GM19372 (cell line): Measurements from ENCODE around the gene GLB1L2.
"Not testable (repeated sequence)": the region's sequence is repeated elsewhere in the genome, so short reads cannot be mapped to it uniquely, and the experiment has no call there.

Source experiments
- ATAC-seq: cut with Tn5 transposase; IDR thresholded peaks from one replicate; pipeline ENCODE4 v1.9.1; 2021; ENCODE audit warnings: mild to moderate bottlenecking, low read depth, moderate library complexity; ENCODE audit not compliant: unreplicated experiment

The GLB1L2 gene, protein sequence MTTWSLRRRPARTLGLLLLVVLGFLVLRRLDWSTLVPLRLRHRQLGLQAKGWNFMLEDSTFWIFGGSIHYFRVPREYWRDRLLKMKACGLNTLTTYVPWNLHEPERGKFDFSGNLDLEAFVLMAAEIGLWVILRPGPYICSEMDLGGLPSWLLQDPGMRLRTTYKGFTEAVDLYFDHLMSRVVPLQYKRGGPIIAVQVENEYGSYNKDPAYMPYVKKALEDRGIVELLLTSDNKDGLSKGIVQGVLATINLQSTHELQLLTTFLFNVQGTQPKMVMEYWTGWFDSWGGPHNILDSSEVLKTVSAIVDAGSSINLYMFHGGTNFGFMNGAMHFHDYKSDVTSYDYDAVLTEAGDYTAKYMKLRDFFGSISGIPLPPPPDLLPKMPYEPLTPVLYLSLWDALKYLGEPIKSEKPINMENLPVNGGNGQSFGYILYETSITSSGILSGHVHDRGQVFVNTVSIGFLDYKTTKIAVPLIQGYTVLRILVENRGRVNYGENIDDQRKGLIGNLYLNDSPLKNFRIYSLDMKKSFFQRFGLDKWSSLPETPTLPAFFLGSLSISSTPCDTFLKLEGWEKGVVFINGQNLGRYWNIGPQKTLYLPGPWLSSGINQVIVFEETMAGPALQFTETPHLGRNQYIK

DNA sequence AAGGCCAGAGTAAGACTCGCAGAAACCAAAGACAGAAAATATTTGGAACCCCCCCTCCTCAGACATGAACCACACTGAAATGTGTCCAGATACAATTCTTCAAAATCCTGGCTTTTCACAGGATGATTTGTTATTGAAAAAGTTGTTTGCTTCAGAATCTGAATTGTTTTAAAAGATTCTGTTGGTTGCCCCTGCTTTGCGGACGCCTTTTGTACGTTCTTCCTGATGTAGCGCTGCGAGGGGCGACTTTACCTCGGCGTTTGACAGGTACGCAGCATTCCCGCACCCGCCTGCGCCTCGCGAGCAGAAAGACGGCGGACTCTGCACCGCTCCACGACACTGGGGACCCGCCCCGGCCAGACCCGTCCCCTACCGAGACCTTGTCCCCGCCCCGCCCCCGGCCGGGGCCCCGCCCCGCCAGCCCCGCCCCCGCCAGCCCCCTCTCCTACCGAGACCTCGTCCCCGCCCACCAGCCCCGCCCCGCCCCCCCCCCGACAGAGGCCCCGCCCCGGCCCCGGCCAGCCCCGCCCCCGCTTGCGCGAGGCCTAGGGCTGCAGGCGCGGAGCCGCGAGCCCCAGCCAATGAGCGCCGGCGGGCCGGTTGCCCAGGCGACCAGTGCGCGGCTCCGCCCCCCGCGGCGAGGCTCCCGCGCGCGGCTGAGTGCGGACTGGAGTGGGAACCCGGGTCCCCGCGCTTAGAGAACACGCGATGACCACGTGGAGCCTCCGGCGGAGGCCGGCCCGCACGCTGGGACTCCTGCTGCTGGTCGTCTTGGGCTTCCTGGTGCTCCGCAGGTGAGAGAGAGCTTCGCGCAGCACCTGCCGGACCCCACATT, at the start of gene GLB1L2:
Gene GLB1L2 (plus strand): TSS at position 635 of the 835 bp plus-strand sequence. CDS start 74 bp downstream, at position 709.
- ATAC-seq = peak; percentile 76

DNA sequence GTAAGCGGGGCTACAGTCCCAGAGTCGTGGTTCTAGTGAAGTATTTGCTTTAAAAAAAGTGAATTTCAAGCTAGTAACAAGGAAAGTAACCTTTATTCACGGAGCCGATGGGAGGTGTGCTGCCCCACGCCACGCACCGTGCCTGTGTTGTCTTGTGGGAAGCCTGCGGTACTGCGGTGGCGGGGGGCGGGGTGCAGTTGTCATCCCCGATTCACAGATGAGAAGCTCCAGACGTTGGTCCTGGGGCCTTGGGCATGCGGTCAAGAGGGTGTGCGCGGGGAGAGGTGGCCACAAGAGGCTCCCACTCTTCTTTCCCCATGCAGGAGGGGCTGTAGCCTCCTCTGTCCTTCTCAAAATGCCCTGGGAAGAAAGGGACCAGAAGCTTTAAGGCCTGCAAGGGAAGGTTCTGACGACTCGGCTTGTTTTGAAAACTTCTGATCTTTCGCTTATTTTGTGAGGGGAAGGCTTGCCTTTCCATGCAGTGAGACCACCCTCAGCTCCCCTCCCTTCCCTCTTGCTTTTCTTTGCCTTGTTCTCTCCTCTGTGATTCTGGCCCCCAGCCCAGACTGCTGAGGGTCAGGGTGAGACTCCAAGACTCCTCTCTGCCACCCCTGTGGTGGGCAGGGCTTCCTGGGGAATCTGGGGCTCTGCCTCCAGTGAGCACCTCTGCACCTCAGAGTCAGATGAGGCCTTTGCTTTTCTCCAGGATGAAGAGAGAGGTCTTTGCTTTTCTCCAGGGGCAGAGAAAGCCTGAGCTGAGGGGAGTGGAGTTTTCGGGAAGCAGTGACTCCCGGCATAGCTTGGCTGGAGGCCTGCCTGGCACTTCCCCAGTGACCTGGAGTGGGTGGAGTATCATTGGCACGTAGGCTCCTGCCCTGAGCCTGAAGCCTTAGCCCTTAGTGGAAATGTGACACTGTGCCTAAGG, 49.4 kb upstream of the GLB1L2 start:
- no peak for ATAC-seq

DNA sequence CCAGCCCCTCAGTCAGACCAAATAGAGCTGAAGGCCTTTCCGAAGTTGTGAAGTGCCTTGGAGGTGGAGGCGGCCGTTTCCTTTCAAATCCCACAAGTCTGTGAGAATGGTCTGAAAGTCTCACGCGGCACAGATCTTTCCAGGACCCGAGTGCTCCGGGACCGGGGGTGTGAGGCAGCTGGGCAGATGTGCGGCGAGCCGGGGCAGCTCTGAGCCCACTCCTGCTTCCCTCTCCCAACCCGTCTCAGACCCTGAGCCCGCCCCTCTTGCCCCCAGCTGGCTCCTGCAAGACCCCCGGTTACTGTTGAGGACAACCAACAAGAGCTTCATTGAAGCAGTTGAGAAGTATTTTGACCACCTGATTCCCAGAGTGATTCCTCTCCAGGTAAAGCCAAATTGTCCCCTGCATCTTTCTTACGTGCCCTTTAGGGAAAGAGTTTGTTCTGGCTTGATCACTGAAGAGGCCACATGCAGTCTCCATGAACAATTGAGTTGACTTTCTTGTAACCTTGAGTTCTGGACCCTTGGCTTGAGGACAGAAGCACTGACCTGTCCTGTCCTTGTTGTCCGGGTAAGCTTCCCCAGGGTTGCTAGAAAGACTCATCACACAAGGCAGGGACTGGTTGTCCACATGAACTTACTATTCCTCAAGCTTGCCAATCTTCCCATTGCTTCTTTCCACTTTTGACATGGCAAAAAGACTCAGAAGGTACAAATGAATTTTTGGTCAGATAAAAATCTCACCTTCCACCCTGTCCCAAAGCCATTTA, 48.1 kb upstream of the GLB1L2 start:
- ATAC-seq = no peak

DNA sequence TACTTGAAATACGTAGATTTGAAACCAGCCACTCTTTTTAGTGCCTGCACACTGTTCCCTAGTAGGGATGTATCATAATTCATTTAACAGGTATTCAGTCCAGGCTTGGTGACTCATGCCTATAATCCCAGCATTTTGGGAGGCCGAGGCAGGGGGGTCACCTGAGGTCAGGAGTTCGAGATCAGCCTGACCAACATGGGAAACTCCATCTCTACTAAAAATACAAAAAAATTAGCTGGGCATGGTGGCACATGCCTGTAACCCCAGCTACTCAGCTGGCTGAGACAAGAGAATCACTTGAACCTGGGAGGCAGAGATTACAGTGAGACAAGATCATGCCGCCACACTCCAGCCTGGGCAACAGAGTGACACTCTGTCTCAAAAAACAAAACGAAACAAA, 47.4 kb upstream of the GLB1L2 start:
- not testable (repeated sequence) for ATAC-seq

DNA sequence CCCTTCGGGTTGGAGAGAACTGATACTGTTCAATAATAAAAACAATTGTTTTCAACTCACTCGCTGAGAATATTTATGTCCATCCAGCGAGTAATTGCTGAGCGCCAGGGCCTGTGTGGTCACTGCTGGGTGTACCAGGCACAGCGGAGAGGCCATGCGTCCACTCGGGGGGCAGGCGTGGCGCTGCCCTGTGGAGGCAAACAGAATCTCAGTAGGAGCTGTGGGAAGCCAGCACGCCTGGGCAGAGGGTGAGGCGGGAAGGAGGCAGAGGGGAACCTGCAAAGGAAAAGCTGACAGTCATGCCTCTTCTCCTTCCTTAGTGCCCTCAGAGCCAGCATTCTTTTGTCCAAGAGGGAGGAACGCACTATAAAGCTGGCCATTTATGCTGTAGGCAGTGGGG, 44.2 kb upstream of the GLB1L2 start:
- no peak for ATAC-seq

DNA sequence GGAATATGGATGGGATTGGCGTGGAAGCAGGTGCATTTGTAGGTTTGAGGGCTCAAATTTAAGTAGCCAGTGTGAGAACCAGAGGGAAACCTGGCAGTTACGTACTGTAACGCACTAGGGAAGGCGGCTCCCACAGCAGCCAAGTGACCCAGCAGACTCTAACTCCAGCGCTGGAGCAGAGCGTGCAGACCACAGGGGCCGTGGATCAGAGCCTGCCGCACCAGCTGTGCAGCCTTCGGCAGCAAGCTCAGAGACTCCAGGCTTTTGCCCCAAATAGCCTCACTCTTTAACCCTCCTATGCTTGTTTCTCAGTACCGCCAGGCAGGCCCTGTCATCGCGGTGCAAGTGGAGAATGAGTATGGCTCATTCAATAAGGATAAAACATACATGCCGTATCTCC, 43.3 kb upstream of the GLB1L2 start:
- no peak for ATAC-seq

DNA sequence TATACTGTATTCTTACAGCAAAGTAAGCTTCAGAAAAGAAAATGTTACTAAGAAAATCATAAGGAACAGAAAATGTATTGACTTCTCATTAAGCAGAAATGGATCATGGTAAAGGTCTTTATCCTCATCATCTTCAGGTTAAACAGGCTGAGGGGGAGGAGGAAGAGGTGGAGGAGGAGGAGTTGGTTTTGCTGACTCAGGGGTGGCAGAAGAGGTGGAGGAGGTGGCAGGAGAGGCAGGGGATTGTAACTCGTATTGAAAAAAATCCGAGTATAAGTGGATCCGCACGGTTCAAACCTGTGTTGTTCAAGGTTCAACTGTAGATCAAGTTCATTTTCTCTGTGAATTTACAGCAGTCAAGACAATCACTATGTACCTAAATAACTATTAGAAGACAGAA, 42.6 kb upstream of the GLB1L2 start:
- no peak for ATAC-seq

DNA sequence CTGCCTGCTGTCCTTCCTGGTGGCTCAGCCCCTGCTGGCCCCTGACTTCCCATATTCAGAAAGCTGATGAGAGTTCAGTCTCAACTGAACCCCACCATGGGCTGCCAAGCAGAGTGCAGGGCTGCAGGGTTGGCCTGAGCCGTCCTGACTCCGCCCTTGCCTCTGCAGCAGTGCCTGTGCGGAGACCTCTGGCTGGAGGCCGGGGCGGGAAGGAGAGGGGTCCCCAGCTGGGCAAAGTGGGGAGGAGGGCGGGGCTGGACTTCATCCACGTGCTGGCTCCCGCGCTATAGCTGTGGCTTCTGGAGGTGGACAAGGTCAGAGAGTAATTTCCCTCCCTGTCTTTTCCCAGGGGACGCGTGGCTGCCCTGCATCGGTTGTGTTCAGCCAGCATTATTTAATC, 42.0 kb upstream of the GLB1L2 start:
- no peak for ATAC-seq

DNA sequence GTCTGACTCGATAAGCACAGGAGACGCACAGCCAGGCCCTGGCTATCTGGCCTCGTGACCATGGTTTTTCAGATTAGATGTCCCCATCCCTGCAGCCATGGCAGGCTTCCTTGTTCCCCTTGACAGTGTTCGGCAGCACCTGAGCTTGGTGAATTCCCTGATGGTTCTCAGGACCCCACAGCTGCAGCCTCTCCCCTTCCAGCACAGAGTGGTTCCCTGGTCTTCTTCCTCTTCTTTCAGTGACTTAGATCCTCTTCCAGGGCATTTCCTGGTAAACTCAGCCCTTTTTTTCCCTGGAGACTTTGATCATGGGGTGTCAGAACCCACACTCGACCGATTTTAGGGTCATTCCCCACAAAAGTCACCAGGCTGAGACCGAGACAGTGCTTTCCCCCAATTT, 41.1 kb upstream of the GLB1L2 start:
- ATAC-seq = no peak

DNA sequence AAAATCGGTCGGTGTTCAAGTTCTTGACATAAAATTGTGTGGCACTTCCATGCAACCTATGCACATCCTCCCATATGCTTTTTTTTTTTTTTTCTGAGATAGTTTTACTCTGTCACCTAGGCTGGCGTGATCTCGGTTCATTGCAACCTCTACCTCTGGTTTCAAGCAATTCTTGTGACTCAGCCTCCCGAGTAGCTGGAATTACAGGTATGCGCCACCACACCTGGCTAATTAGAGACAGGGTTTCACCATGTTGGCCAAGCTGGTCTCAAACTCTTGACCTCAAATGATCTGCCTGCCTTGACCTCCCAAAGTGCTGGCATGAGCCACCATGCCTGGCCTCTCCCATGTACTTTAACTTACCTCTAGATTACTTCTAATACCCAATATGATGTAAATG, 40.6 kb upstream of the GLB1L2 start:
- ATAC-seq = no peak

DNA sequence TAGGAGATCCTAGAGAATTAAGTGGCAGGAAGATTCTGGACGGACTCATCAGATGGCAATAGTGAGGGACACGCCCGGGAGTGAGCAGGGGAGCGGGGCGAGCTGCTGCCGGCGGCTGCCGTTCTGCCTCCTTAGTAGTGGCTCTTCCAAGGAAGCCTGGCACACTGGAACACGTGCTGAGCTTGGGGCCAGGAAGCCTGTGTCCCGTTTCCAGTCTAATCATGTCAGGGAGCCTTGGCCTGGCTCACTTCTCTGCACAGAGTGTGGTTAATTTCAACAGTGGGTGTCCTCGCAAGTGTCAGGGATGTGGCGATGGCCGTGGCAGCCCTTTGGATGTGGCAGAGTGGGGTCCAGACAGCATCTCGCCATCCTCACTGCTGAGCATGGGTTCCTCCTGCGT, 39.1 kb upstream of the GLB1L2 start:
- no peak for ATAC-seq

DNA sequence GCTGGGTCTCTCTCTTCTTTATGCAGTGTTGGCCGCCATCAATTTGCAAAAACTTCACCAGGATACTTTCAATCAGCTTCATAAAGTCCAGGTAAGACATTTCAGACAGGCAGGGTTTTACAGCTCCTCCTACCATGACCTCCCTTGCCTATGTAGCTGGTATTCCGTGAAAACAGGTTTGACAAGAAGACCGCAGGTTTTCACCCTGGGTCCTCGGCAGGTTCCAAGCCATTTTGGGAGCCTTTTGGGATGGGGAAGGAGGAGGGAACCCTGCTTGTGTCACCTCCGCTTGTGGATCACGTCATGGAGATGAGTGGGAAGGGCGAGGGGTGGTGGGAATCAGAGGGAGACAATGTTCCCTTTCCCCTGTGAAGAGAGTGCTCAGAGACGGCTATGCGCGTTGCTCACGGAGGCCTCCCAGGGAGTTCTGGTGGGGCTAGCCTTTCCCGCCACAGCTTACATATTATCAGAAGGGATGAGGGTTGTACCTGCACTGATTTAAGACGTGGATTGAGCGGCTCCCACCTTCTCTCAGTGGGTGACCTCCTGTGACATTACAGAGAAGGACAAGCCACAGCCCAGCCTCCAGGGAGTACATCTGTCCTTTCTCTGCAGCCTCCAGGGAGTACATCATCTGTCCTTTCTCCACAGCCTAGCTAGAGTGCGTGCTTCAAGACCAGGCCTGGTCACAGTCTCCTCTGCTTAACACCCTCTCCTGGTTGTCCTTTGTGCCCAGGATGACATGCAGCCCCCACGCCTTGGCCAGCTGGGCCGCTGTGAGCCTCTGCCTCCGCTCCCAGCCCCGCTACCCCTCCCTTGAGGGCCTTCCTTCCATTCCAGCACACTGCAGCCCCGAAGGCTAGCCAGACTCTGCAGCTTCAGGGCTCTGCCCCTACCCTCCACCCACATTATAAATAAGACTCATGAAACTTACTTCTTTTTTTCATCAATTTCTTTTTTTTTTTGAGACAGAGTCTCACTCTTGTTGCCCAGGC, 38.4 kb upstream of the GLB1L2 start:
- ATAC-seq = no peak

DNA sequence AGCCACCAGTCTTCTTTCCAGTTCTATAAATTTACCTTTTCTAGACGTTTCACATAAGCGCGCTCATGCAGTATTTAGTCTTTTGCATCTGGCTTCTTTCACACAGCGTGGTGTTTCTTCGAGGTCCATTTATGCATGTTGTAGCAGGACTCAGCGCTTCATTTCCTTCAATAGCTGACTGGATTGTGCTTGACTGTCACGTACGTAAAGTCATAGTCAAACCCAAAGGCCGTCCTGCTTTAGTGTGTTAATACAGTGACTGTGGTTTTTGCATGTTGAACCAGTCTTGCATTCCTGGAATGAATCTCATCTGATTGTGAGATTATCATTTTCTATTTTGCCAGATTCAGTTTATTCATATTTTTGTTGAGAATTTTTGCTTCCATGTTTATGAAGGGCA, 37.1 kb upstream of the GLB1L2 start:
- ATAC-seq = no peak

DNA sequence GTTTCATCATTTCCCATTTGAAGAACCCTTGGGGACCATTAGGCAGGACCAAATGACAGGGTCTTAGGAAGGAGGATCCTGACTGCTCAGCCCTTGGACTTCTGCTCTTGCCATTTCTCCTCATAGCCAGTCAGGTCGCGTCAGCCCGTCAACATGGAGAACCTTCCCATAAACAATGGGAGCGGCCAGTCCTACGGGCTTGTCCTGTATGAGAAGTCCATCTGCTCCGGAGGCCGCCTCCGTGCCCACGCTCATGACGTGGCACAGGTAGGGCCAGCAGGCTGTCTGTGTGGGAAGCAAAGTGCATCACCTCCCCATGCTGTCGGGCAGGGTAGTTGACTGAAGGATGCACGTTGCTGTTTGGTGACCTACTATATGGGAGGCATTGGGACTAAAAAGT, 19.6 kb upstream of the GLB1L2 start:
- ATAC-seq = no peak

DNA sequence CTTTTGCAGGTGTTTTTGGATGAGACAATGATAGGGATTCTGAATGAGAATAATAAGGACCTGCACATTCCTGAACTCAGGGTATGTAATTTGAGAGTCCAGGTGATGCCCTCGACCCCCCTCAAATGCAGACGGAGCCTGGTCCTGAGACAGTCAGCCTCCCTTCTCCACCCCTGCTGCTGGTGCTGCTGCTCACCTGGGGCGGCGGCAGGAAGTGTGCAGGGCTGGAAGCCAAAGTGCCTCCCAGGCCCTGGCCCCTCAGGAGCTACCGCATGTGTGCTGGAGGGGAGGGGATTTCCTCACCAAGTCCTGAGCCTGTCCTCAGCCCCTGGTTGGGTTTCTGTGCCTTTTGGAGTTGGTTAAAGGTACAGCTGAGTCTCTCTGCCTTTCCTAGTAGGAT, 19.0 kb upstream of the GLB1L2 start:
- ATAC-seq = no peak

DNA sequence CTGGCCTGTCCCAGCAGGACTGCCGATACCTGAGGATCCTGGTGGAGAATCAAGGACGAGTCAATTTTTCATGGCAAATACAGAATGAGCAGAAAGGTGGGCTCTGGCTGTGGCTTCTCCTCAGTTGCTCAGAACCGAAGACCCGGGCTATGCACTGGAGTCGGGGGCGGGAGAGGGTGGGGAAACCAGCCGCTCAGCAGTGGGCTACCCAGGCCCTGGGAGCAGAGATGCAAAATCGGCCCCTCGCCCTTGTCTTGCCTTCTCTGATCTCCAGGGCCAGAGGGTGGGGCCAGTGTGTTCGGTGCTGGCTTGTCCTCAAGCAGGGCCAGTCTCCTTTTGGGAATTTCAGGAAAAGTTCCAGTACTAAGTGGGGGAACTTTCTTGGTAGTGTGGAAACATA, 18.4 kb upstream of the GLB1L2 start:
- no peak for ATAC-seq

DNA sequence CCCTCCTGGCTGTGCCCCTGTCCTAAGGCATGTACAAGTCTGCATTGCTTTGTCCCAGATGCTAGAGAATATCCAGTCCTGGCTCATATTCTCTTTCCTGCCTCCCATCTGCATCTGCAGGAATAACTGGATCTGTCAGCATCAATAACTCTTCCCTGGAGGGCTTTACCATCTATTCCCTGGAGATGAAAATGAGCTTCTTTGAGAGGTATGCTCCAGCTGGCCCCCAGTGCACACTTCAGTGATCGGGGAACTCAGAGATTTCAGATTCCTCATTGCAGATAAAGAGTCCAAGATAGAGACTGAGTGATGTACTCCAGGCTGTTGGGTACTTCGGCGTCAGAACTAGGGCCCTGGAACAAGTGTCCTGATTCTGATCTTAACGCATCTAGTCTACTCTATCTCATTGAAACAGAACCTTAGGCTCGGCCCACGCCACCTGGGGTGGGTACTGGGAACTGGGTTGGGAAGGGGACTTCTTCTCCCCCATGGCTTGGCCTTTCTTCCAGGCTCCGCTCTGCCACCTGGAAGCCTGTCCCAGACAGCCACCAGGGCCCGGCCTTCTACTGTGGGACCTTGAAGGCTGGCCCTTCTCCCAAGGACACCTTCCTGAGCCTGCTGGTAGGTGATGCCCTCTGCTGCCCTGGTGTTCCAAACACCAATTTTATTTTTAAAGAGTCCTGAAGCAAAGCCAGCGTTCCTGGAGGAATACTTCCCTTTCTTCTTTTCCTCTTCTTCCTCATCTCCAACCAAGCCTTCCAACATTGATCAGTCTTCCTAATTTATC, 17.8 kb upstream of the GLB1L2 start:
- ATAC-seq = no peak

DNA sequence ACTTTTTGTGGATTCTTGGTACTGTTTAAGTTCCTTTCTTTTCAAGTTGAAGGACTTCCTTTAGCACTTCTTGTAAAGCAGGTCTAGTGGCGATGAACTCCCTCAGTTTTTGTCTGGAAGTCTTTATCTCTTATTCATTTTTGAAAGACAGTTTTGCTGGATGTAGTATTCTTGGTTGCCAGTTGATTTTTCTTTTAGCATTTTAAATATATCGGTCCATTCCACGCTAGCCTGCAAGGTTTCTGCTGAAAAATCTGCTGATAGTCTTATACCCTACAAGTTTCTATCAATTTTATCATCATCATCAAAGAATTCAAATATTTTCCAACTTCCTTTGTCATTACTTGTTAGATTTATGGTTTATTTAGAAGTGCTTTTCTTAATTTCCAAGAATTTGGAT, 14.7 kb upstream of the GLB1L2 start:
- ATAC-seq = no peak
